SKM-1 treated with dmso at 0.1 percent for 144 hours (cell line): ENCODE measurements around the gene MAGOH.
"Not testable (repeated sequence)": the region's sequence is repeated elsewhere in the genome, so short reads cannot be mapped to it uniquely, and the experiment has no call there.

ENCODE experiments used
- DNase-seq: peaks from one replicate; lab custom pipeline; 2025; ENCODE audit not compliant: unreplicated experiment; lab: John Stamatoyannopoulos, UW

The MAGOH gene

DNA sequence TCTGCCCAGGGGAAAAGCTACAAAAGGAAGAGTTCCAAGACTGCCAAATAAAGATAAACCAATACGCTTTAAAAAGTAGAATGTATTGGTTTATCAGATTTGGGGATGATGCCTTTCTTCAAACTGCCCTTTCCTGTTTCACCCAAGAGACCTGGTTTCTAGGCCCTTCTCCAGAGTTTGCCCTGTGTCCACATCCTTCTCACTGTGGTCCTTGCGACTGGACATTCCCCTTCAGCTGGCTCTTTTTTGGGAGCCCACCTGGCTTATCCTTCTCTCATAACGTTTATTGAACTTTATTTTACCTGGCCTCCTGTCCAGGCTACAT, 17.4 kb downstream of the MAGOH start:
- DNase-seq, result no peak

DNA sequence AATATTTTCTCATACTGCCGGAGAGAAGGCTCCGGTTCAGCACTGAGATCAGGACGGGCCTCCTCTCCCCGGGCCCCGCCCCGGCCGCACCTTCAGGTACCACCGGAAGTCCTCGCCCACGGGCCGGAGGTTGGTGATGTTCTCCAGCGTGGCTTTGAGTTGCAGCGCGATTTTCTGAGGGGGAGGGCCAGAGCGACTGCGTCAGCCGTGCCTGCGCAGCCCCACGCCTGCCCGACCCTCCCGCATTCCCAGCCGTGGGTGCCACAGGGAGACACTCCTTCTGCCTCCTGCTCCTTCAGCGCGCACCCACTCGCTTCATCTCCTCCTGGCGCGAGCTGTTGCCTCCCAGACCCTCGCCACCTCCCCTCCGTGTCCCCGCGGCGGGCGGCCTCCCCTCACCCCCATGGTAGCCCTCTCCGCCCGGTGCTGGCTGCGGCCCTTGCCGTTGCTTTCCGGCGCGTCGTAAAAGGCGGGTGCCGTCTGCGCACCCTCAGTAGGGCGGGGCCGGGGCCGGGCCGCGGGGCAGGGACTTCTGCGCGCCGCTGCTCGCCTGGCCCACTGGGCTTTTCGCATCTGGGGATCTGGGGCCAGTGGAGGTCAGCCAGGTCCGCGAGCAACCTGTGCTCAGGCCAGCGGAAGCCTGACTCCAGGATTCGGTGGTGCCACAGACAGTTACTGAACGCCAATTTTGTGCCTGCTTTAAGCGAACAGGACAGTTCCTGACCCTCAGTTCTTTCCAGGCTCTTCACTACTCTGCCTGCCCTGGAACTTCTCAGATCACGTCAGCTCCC, 18.0 kb downstream of the MAGOH start, which contains the start of gene CZIB:
Gene CZIB (minus strand): TSS at position 464 of the 791 bp plus-strand sequence. CDS start 59 bp downstream, at position 405.
- peak; percentile 90 for DNase-seq

DNA sequence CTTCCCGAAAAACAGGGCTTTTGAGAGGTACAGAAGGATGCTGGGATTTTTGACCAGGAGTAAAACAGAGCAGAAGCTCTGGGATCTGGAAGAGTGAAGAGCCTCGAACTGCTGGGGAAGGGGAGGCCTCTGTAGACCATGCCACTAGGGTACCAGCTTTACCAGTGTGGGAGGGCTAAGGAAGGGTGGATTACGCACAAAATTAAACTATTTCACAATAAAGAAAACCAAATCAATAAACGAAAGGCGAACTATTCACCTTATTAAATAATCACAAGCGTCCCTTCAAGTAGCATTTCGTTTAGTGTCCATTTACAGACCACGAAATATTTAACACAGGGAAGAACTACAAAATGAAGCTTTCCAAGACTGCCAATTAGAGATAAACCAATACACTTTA, 18.6 kb downstream of the MAGOH start:
- DNase-seq, result no peak

DNA sequence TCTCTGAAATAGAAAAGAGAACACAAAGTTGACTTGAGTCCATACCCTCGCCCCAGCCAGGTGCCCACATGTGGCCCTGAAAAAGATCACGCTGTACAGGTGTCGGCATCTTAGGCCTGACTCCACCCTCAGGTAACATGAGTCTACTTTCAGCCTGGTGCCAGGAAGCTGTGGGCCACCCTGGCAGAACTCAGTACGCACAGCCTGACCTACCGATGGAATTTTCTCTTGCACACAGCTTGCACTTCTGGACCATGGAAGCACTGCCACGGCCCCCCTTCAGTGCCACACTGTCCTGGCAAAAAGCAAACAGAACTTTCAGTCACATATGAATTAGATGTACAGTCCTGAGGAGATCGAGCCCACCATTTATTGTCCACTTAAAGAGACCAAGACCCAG, 20.1 kb downstream of the MAGOH start:
- DNase-seq, result no peak

DNA sequence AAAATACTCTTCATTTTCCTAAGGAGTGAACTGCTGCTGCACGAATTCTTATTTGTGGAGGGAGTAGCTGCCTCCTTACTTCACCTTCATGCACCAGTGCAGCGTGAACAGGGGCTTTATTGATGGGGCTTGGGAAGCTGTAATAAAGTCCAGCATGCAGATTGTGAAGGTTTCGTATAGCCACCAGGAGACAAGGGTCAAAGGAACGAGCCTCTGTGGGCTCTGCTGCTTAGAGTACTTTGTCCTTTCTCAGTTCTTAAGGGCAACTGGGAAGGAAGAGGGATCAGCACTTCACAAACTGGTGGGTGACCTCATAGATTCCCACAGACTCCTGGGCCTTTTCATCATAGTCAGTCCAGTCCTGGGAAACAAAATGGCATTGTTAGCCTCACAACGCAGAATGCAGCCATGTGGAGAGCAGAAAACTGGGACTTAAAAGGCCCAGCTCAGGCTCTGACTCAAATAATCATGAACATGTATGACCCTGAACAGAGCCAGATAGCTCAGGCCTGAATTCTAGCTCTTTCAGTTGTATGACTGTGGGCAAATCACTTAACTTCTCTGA, 23.9 kb downstream of the MAGOH start:
- DNase-seq, result no peak

DNA sequence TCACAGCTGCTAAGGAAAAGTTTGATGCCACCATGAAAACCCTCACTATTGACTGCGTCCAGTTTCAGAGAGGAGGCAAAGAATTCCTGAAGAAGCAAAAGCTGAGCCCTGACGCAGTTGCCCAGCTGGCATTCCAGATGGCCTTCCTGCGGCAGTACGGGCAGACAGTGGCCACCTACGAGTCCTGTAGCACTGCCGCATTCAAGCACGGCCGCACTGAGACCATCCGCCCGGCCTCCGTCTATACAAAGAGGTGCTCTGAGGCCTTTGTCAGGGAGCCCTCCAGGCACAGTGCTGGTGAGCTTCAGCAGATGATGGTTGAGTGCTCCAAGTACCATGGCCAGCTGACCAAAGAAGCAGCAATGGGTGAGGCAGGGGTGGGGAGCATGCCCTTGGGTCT, 27.4 kb downstream of the MAGOH start:
- DNase-seq, result no peak

DNA sequence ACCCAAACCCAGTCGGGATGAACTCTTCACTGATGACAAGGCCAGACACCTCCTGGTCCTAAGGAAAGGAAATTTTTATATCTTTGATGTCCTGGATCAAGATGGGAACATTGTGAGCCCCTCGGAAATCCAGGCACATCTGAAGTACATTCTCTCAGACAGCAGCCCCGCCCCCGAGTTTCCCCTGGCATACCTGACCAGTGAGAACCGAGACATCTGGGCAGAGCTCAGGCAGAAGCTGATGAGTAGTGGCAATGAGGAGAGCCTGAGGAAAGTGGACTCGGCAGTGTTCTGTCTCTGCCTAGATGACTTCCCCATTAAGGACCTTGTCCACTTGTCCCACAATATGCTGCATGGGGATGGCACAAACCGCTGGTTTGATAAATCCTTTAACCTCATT, 28.0 kb downstream of the MAGOH start:
- DNase-seq, result no peak

DNA sequence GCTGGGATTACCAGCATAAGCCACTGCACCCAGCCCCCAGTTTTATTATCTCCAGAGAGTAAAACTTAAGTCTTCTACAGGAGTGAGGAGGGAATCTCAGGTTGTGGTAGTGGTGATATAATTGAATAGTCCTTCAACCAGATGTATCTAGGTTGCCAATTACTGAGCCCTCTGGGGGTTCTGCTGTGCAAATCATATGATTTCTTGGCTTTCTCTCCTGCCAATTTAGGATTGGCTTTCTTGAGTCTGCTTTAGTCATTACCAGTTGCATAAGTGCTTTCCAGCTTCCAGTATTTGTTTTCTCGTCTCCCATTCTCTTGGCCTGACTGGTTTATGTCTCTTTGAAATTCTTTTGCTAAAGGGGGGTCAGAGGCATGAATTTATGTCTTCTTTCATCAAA, 30.6 kb downstream of the MAGOH start:
- no peak for DNase-seq

DNA sequence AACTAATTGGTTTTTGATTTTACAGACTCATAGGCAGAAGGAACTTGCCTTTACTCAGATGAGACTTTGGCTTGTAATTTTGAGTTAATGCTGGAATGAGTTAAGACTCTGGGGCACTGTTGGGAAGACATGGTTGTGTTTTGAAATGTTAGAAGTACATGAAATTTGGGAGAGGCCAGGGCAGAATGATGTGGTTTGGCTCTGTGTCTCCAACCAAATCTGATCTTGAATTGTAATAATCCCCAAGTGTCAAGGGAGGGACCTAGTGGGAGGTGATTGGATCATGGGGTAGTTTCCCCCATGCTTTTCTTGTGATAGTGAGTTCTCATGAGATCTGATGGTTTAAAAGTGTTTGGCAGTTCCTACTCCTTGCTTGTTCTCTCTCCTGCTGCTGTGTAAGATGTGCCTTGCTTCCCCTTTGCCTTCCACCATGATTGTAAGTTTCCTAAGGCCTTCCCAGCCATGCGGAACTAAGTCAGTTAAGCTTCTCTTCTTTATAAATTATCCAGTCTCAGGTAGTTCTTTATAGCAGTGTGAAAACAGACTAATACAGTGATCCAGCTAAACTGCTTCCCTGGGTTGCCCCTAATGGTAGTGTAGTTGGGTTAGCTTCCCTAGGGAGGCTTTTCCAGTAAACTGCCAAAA, 31.5 kb downstream of the MAGOH start:
- no peak for DNase-seq

DNA sequence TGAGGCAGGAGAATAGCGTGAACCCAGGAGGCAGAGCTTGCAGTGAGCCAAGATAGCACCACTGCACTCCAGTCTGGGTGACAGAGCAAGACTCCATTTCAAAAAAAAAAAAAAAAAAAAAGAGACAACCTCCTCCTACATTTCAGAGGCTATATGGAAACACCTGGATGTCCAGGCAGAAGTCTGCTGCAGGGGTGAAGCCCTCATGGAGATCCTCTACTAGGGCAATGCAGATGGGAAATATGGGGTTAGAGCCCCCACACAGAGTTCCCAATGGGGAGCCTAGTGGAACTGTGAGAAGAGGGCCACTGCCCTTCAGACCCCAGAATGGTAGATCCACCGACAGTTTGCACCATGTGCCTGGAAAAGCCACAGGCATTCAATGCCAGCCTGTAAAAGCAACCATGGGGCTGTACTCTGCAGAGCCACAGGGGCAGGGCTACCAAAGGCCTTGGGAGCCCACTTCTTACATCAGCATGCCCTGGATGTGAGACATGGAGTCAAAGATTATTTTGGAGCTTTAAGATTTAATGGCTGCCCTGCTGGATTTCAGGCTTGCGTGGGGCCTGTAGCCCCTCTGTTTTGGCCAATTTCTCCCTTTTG, 32.1 kb downstream of the MAGOH start:
- DNase-seq, result not testable (repeated sequence)

DNA sequence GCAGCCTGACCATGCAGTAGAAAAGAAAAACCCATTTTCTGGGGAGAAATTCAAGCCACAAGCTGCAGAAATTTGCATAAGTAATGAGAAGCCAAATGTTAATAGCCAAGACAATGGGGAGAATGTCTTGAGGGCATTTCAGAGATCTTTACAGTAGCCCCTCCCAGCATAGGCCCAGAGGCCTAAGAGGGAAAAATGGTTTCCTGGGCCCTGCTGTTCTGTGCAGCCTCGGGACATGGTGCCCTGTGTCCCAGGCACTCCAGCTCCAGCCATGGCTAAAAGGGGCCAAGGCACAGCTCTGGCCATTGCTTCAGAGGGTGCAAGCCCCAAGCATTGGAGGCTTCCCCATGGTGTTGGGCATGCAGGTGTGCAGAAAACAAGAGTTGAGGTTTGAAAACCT, 32.8 kb downstream of the MAGOH start:
- DNase-seq, result not testable (repeated sequence)

DNA sequence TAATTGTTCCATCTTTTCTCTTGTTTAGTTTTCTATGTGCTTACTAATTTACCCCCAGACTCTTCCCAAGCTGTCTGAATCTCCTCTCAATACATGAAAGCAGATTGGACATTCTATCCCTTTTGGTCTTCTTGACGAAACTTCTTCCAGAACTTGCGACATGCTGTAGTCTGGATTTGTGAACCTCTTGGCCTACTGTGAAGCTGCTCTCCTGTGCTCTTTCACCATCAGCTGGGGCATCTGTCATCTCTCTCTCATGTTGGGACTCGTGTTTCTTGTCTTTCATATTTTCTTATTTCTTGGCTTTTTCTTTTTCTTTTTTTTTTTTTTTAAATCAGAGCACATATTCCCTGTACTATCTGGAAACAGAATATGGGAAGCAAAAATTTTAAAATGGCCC, 34.9 kb downstream of the MAGOH start:
- no peak for DNase-seq

DNA sequence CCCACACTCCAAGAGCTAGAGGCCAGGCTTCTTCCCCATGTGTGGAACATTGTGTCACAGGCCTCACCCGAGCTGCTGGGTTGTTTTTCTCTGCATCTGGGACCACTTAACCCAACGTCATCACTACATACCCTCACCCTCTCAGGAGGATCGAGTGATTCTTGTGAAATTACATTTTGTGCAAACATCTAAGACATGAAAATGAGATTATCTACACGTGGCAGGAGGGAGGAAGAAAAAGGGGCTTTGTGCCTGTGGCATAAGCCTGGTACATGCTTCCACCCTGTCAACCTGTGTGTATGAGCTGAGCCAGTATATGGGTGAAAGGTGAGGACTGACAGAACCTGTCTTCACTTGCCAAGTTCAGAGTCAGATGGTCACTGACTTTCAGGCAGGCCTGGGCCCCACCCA, 40.1 kb downstream of the MAGOH start:
- DNase-seq, result no peak

DNA sequence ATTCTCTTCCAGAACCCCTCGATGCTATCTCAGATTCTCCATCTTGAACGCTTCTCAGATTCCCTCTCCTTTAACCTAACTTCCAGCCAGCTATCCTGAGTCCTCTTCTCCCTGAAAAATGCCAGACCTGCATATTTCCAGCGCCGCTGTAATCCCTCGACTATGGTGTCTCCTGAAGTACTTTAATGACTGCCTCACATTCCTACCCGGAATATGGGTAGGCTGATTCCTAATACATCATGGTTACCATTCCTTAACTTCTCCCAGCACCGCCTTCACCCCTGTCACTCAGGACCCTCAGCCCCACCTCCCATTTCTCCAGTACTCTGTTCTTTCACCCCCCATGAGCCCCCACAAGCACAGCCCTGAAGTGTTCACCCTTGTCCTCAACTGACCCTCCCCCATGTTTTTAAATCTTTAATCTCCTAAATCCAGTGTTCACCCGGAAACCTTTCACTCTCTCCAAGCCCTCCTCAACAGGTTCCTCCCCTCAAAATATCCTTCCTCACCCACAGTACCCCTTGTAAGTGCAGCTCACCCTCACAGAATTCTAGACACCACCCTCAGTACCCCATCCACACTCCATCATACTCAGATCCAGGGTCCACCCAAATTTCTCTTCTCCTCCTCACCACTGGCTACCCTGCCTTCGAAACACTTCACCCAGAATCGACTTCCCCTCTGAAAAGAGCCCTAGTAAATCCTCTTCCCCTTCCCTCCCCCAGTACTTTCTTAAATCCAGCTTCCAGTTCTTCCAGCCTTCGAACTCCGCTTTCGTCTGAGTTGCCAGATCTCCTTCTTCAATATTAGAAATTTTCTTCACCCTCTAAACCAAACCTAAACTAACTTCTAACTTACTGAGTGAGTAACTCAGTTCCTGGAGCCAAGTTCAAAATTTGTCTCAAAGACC, 40.8 kb downstream of the MAGOH start:
- peak; percentile 23 for DNase-seq

DNA sequence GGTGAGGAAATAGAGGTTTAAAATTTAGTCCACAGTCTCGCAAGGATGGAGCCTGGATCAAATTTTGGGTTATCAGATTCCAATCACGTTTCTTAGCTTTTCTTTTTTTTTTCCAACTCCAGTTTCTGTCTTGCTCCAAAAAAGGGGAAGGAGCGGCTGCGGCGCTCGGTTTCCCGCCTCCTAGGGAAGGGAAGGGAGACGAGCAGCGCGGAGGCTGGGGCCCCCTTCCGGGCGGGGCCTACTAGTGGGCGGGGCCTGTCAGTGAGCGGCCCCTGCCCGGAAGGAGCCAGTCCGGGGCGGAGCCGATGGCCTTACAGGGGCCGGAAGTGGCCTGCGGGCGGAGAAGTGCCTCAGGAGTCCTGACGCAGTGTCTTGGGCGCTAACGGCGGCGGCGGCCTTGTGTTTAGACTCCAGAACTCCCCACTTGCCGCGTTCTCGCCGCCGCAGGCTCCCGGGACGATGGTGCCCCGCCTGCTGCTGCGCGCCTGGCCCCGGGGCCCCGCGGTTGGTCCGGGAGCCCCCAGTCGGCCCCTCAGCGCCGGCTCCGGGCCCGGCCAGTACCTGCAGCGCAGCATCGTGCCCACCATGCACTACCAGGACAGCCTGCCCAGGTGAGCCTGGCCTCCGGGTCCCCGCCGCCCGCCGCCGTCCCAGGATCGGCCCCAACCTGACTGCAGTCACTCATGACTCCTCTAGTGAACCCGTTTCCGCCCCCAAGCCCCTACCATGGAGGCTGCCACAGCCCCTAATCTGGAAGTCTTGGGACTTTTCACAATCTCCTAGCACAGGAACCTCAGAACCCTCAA, 41.6 kb downstream of the MAGOH start, which contains the start of gene CPT2:
Gene CPT2 (plus strand): TSS at position 340 of the 806 bp plus-strand sequence. CDS start 120 bp downstream, at position 460.
- DNase-seq, result peak; percentile 95

DNA sequence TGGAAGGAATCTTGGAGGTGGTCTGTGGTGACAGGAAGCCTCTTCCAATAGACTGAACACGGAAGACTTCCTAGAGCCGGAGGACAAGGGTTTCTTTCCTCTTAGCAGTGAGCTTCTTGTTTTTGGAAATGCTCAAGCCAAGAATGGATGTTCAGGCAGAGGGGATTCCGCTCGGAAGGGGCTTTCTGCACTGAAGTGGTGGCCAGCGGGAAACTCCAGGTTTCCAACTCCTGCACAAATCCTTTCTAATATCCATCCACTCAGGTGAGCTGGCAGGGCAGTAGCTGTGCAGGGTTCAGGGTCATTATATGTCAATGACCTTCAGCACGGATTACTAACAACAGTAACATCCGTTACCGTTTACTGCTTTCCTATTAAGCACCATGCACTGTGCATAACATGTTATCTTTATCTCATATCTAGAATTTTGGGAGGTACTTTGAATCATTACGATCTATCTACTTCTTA, 42.3 kb downstream of the MAGOH start:
- no peak for DNase-seq

DNA sequence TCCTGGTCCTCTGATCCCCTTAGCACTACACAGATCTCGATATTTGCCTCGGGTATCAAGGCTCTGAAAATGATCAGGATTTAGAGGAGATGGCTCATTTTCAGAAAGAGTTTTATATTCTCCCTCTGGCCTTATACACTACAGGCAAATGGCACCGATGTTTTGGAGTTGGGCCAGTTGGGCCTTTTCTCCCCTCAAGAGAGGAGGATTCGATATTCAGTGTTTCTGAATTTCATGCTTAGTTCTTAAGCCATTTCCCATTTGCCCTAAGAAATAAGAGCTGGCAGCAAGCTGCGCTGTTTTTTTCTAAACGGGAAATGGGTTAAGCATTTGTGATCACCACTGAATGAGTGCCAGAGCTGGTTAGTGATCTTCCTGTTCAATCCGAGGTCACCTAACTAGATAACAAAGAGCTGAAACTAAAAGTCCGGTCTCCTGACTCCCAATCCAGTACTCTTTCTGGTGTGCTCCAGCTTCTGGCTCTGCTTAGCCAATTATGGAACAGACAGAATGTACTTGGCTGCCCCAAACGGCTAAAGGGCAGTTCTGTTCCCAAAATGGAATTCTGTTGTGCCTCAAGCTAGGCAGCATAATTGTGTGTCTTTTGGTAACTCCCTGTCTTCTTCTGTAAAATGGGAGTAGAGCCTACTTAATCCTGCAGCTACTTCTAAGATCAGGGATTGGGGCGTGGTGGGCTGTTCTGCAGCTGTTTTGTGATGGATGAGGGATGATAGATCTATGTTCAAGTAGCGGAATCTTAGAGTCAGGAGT, 42.9 kb downstream of the MAGOH start:
- no peak for DNase-seq

DNA sequence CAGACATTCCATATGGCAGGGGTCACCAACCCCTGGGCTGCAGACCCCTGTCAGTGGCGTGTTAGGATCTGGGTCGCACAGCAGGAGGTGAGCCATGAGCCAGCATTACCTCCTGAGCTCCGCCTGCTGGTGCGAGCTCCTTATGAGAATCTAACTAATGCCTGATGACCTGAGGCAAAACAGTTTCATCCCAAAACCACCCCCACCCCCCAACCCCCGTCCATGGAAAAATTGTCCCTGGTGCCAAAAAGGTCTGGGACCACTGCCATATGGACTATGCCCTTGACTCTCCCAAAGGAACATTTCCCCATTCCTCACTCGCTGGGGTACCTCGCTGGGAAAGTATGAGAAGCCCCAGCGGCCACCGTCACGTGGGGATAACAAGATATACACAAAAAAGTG, 48.1 kb downstream of the MAGOH start:
- DNase-seq, result no peak

DNA sequence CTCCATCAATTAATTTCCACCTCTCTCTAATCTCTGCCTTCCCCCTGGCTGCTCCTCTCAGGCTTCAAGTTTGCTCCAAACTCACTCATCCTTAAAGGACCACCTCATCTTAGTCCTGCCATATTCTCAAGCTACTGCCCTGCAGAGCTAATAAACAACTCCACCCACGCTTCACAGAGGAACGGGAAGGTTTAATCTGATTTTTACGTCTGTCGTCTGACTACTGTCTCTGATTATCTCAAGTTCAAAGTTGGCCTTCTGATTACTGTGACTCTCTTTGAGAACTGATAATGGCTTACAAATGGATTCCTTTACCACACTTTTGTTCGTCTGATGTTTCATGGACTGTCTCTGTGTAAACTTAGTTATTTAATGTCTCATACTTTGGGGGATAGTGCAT, 49.3 kb downstream of the MAGOH start:
- no peak for DNase-seq
